Fibroblast of mammary gland (primary cell): ENCODE data around the gene KIFC1.
"Not testable (repeated sequence)": the region's sequence is repeated elsewhere in the genome, so short reads cannot be mapped to it uniquely, and the experiment has no call there.

Experiments
- DNase-seq: peaks from one replicate; pipeline ENCODE4 v3.0.0-alpha.2; 2010; ENCODE audit warnings: low read depth
- H3K4me3 ChIP-seq: 2 replicates; pipeline ENCODE4 v1.5.1; 2011; ENCODE audit warnings: low read depth, mild to moderate bottlenecking, low read length, moderate library complexity; ENCODE audit not compliant: control insufficient read depth
- CTCF ChIP-seq: conservative IDR thresholded peaks from 2 replicates; pipeline ENCODE4 v1.5.1; 2011; ENCODE audit warnings: low read depth, low read length, inconsistent platforms; ENCODE audit not compliant: control insufficient read depth, insufficient read depth

KIFC1 gene

GRCh38 chr6:33359331-33359730 lies 32.3 kb upstream of the KIFC1 start:
- no peak for DNase-seq
- H3K4me3 ChIP-seq = no peak overlapping the region
- TF ChIP-seq CTCF = no peak

GRCh38 chr6:33363486-33363885 lies 28.1 kb upstream of the KIFC1 start:
- DNase-seq, H3K4me3 ChIP-seq: not testable (repeated sequence)

- H3K4me3 ChIP-seq = not testable (repeated sequence)
- peak; percentile 63 for DNase-seq
Measured at GRCh38 chr6:33364475-33365205, 27.0 kb upstream of the KIFC1 start.

GRCh38 chr6:33365206-33365971 lies 26.2 kb upstream of the KIFC1 start:
- H3K4me3 ChIP-seq, DNase-seq: not testable (repeated sequence)

GRCh38 chr6:33367009-33367714 lies 24.5 kb upstream of the KIFC1 start:
- no peak for TF ChIP-seq CTCF
- no peak for DNase-seq
- no peak overlapping the region for H3K4me3 ChIP-seq

GRCh38 chr6:33367715-33368025 lies 24.0 kb upstream of the KIFC1 start:
- not testable (repeated sequence) for H3K4me3 ChIP-seq, DNase-seq

- not testable (repeated sequence) for H3K4me3 ChIP-seq, DNase-seq
Measured at GRCh38 chr6:33371901-33372300, 19.7 kb upstream of the KIFC1 start.

- DNase-seq = no peak
- no peak for TF ChIP-seq CTCF
- H3K4me3 ChIP-seq = no peak overlapping the region
Measured at GRCh38 chr6:33372526-33373123, 19.0 kb upstream of the KIFC1 start.

- no peak overlapping the region for H3K4me3 ChIP-seq
- DNase-seq = no peak
- no peak for TF ChIP-seq CTCF
Measured at GRCh38 chr6:33373960-33374910, 17.4 kb upstream of the KIFC1 start.
